HUES64 (cell line): Measurements from ENCODE around the gene BCL2L11.

Experiments used
- H3K27ac ChIP-seq: 2 replicates; pipeline ENCODE4 v1.7.0; 2013; ENCODE audit warnings: low read depth, low read length, inconsistent platforms
- H3K27me3 ChIP-seq: 2 replicates; pipeline ENCODE4 v1.6.1; 2013; ENCODE audit warnings: mild to moderate bottlenecking, low read length; ENCODE audit not compliant: insufficient read depth
- H3K36me3 ChIP-seq: 2 replicates; pipeline ENCODE4 v1.6.1; 2013; ENCODE audit warnings: mild to moderate bottlenecking, low read length; ENCODE audit not compliant: insufficient read depth
- H3K4me1 ChIP-seq: 2 replicates; pipeline ENCODE4 v1.6.1; 2013; ENCODE audit warnings: mild to moderate bottlenecking, low read length, moderate library complexity; ENCODE audit not compliant: insufficient read depth
- H3K4me3 ChIP-seq: 2 replicates; pipeline ENCODE4 v1.5.1; 2013; ENCODE audit warnings: mild to moderate bottlenecking, low read length, moderate library complexity
- H3K9ac ChIP-seq: 2 replicates; pipeline ENCODE4 v1.6.1; 2013; ENCODE audit warnings: mild to moderate bottlenecking, low read depth, low read length
- H3K9me3 ChIP-seq: 2 replicates; pipeline ENCODE4 v1.6.1; 2013; ENCODE audit warnings: low read depth, low read length; ENCODE audit not compliant: insufficient read depth
- WGBS: fragments of 150-250, 120-280 bp; methylation state at CpG from one replicate; pipeline ENCODE4 v1.1.7; 2013; ENCODE audit warnings: missing lambda C conversion rate; 5-methylcytosine and 5-hydroxymethylcytosine counted together

Gene BCL2L11

GRCh38 chr2:111145951-111146350 lies 25.2 kb downstream of the BCL2L11 start:
- Histone ChIP-seq H3K9me3 (no peaks in the 10 kb centered on the region), H3K9ac (no peak overlapping the region), H3K27ac (no peak overlapping the region), H3K4me1 (peaks cover 8% of the 10 kb centered on the region; the same call in 1 of the 2 replicates), H3K27me3 (no peaks in the 10 kb centered on the region), H3K4me3 (no peak overlapping the region), H3K36me3 (peaks cover 78% of the 10 kb centered on the region)
- WGBS = no CpG with 5 or more reads among the region's 2 CpGs

DNA sequence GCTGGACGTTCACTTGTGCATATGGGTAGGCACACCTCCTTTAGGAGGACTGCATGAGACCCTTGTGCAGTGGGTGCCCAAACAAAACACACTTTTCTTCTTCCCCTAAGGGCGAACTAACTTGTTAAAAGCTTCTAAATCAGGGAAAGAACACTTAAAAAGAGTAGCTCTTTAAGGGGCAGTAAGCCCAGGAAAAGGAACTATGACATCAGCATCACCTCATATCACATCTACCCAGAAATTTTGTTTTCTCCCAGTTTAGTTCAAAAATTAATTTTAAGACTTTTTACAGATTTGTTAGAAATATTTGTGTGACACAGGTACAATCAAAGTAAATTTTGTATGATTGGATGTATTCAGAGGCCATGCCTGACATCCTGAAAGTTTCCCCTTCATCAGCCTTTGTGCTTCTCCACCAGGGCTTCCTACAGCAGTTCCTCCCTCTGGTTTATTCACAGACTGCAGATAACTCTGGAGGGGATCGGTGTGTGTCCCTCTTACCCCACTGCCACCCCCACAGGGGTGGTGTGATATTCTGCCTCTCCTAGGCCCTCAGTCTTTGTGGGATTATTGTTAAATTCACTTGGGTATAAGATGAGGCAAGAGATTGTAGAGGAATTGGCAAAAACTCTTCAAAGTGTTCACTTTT lies 27.6 kb downstream of the BCL2L11 start:
- Histone ChIP-seq H3K9ac (no peak overlapping the region), H3K36me3 (peaks cover 84% of the 10 kb centered on the region), H3K27ac (no peak overlapping the region), H3K4me3 (no peak overlapping the region), H3K9me3 (no peaks in the 10 kb centered on the region), H3K27me3 (no peaks in the 10 kb centered on the region), H3K4me1 (peaks cover 8% of the 10 kb centered on the region; the same call in 1 of the 2 replicates)
- WGBS = 96% methylated on average over 3 of the region's 3 CpGs

DNA sequence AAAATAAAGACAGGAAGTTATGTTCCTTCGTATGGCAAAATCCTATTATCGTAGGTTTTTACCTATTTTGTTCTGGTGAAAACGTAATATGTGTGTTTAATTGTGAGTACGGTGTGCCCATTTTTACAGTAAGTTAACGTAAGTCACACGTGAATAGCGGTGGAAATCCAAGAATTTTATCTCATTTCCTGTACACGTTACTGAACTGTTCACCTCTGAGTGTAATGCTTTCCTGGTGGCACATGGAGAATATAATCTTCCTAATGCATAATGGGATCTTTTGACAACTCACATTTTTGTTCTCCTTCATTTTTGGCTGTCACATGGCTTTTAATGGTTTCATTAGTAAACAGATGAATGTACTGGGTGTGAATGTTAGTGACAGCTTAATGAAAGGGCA lies 28.2 kb downstream of the BCL2L11 start:
- Histone ChIP-seq H3K4me3 (no peak overlapping the region), H3K36me3 (peaks cover 84% of the 10 kb centered on the region), H3K27me3 (no peaks in the 10 kb centered on the region), H3K4me1 (peaks cover 8% of the 10 kb centered on the region; the same call in 1 of the 2 replicates), H3K27ac (no peak overlapping the region), H3K9me3 (no peaks in the 10 kb centered on the region), H3K9ac (no peak overlapping the region)
- 94% methylated on average over 8 of the region's 8 CpGs for WGBS

- no peak overlapping the region for H3K9ac ChIP-seq
- peaks cover 8% of the 10 kb centered on the region; the same call in 1 of the 2 replicates for H3K4me1 ChIP-seq
- no peaks in the 10 kb centered on the region for H3K9me3 ChIP-seq
- H3K36me3 ChIP-seq = peaks cover 84% of the 10 kb centered on the region
- no peak overlapping the region for H3K27ac ChIP-seq
- H3K27me3 ChIP-seq = no peaks in the 10 kb centered on the region
- 98% methylated on average over 7 of the region's 7 CpGs for WGBS
- H3K4me3 ChIP-seq = no peak overlapping the region
Observed at GRCh38 chr2:111149882-111150455, 29.3 kb downstream of the BCL2L11 start.

GRCh38 chr2:111154758-111155157 lies 34.0 kb downstream of the BCL2L11 start:
- Histone ChIP-seq H3K4me3 (no peak overlapping the region), H3K27ac (no peak overlapping the region), H3K9ac (no peak overlapping the region), H3K4me1 (no peaks in the 10 kb centered on the region; the same call in 1 of the 2 replicates), H3K27me3 (no peaks in the 10 kb centered on the region), H3K9me3 (no peaks in the 10 kb centered on the region), H3K36me3 (peaks cover 97% of the 10 kb centered on the region)
- 84% methylated on average over 6 of the region's 6 CpGs for WGBS

DNA sequence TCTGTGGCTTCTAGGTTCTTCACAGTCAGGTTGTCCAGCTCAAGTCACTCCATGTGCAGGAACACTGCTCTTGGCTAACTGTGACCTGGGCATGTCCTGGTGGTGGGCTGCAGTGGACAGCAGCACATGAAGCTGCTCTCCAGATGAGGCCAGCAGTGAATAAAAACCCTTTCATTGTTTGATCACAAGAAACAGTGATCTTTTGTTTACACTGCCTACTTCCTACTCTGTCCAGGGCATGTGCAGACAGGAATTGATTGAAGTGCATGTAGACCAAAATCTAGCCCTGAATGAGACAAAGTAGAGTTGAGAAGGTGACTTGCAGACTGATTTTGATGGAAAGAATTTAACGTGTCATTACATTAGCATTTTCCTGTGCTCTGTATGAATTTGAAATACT lies 34.9 kb downstream of the BCL2L11 start:
- 100% methylated on average over 1 of the region's 1 CpG for WGBS

DNA sequence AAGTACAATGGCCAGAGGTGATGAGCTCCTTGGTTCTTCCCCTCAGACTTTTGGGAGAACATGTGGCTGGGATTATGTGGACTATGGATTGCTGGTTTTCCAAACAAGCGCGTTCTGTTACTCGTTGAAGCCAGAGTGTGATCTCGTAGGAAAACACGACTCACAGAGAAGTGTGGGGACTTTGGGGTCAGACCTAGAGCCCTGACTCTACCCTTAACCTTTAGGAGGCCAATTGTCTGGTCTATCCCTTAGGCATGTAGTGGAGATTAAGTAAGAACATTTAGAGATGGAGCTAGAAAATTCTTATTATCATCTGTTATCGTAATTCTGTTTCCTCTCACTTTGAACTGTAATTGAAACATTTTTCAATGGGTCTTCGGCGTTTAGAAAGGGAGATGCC lies 35.8 kb downstream of the BCL2L11 start:
- Histone ChIP-seq H3K9me3 (no peaks in the 10 kb centered on the region), H3K27ac (no peak overlapping the region), H3K4me1 (no peaks in the 10 kb centered on the region; the same call in 1 of the 2 replicates), H3K36me3 (peaks cover 95% of the 10 kb centered on the region), H3K4me3 (no peak overlapping the region), H3K27me3 (no peaks in the 10 kb centered on the region), H3K9ac (no peak overlapping the region)
- WGBS = 94% methylated on average over 8 of the region's 8 CpGs

More for the DNA sequence above, 34.9 kb downstream of the BCL2L11 start:
- no peaks in the 10 kb centered on the region for H3K27me3 ChIP-seq
- no peaks in the 10 kb centered on the region for H3K9me3 ChIP-seq
- no peak overlapping the region for H3K4me3 ChIP-seq
- no peaks in the 10 kb centered on the region; the same call in 1 of the 2 replicates for H3K4me1 ChIP-seq
- H3K36me3 ChIP-seq = peaks cover 95% of the 10 kb centered on the region
- no peak overlapping the region for H3K27ac ChIP-seq
- H3K9ac ChIP-seq = no peak overlapping the region

GRCh38 chr2:111157071-111157661 lies 36.5 kb downstream of the BCL2L11 start:
- WGBS = 85% methylated on average over 3 of the region's 5 CpGs
- H3K9ac ChIP-seq = no peak overlapping the region
- no peak overlapping the region for H3K4me3 ChIP-seq
- peaks cover 95% of the 10 kb centered on the region for H3K36me3 ChIP-seq
- H3K4me1 ChIP-seq = no peaks in the 10 kb centered on the region; the same call in 1 of the 2 replicates
- H3K27ac ChIP-seq = no peak overlapping the region
- no peaks in the 10 kb centered on the region for H3K9me3 ChIP-seq
- H3K27me3 ChIP-seq = no peaks in the 10 kb centered on the region

DNA sequence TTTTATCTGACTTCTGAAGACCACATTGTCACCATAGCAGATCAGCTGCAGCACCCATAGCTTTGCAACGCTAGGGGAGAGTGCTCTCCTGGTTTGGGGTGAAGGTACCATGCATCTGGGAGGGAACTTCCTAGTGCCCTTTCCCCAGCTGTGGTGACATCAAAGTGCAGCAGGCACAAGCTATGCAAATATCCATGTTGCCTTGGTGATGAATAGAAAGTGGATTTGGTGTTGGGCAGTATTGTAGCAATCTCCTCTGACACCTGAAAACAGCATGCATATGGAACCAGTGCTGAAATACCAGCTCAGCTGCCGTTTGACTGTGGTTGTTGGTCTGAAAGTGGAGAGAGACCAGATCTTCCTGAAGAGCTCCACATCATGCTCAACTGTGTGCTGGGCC lies 37.1 kb downstream of the BCL2L11 start:
- H3K36me3 ChIP-seq = peaks cover 93% of the 10 kb centered on the region
- no peaks in the 10 kb centered on the region for H3K9me3 ChIP-seq
- H3K27me3 ChIP-seq = no peaks in the 10 kb centered on the region
- peaks cover 4% of the 10 kb centered on the region for H3K4me1 ChIP-seq
- H3K9ac ChIP-seq = no peak overlapping the region
- no peak overlapping the region for H3K4me3 ChIP-seq
- WGBS = 84% methylated on average over 2 of the region's 2 CpGs
- no peak overlapping the region for H3K27ac ChIP-seq

- H3K36me3 ChIP-seq = peaks cover 80% of the 10 kb centered on the region
- no peak overlapping the region for H3K9ac ChIP-seq
- H3K27me3 ChIP-seq = no peaks in the 10 kb centered on the region
- H3K27ac ChIP-seq = no peak overlapping the region
- H3K4me1 ChIP-seq = peaks cover 20% of the 10 kb centered on the region
- no peak overlapping the region for H3K4me3 ChIP-seq
- no peaks in the 10 kb centered on the region for H3K9me3 ChIP-seq
- 88% methylated on average over 5 of the region's 5 CpGs for WGBS
Observed at GRCh38 chr2:111159641-111160040, 38.9 kb downstream of the BCL2L11 start.

GRCh38 chr2:111160758-111161157 lies 40.0 kb downstream of the BCL2L11 start:
- Histone ChIP-seq H3K9ac (no peak overlapping the region), H3K36me3 (peaks cover 80% of the 10 kb centered on the region), H3K27me3 (no peaks in the 10 kb centered on the region), H3K4me3 (no peak overlapping the region), H3K9me3 (no peaks in the 10 kb centered on the region), H3K4me1 (peaks cover 21% of the 10 kb centered on the region), H3K27ac (no peak overlapping the region)
- 94% methylated on average over 3 of the region's 3 CpGs for WGBS
